ENCODE data around the gene PIRT.

Gene PIRT

DNA sequence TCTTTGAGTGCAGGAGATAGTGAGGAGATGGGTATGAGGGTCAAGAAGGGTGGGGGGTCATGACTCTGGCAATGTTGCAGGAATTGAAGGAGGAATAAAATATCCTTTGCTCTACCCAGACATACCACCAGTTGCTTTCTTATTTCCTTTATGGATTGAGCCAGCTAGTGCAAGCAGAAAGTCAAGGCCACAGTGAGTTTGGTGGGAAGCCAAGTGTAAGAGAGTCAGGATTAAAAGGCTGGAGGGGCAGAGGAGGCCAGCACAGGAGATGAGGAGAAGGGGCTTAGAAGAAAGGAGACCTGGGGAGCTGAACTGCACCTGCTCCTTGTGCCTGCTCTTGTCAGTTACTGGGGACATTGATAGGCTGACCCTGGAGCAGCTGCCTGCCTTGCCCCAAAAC lies 16.1 kb downstream of the PIRT start:
- DNase-seq (ENCODE audit: low read depth in 1 of 2, low spot score in 1 of 2), result no peak

DNA sequence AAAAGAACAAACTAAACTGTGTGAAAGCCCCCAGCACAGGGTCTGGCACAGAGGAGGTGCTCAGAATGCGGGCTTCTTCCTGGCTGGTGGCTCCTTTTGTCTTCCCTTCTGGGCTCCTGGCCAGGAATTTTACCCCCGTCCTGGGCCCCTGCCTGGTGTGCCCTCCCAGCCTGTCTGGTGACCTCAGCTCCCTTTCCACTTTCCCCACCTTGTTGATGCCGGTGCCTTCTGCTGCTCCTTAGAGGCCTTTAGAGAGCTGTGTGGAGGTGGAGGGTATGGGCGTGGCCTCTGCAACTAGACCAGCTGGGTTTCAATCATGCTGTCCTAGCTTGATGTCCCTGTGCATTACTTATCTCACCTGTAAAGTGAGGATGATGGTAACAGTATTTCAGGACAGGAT lies 16.8 kb downstream of the PIRT start:
- DNase-seq (ENCODE audit: low read depth in 1 of 2, low spot score in 1 of 2), result no peak

DNA sequence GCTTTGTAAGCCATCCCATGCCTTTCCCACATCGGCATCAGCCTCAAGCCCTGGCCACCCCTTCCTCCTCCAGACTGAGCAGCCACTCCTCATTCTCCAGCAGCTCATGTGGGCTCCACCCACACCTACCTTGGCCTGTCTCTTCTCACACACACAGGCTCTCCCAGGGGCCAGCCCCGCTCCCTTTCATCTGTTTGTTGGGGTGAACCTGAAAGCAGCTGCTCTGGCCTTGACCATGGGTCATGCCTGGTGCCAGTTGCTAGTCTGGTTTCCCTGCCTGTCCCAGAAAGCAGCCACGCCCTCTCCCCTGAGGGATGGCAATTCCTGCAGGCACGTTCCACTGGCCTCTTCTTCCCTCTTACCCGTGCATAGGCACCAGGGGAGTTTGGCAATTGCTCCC lies 22.6 kb downstream of the PIRT start:
- no peak for DNase-seq (ENCODE audit: low read depth in 1 of 2, low spot score in 1 of 2)

DNA sequence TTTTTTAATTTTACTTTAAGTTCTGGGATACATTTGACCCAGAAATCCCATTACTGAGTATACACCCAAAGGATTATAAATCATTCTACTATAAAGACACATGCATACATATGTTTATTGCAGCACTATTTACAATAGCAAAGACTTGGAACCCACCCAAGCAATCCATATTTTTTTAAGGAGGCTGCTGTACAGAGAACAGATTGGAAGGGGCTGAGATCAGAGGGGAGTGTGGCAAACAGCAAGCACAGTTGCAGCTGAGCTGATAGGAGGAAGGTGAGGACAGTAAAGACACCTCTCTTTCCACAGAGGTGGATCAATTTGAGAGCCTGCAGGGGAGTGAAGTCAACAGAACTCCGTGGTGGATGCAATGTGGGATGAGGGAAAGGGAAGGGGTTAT lies 23.8 kb downstream of the PIRT start:
- DNase-seq (ENCODE audit: low read depth in 1 of 2, low spot score in 1 of 2), result no peak

DNA sequence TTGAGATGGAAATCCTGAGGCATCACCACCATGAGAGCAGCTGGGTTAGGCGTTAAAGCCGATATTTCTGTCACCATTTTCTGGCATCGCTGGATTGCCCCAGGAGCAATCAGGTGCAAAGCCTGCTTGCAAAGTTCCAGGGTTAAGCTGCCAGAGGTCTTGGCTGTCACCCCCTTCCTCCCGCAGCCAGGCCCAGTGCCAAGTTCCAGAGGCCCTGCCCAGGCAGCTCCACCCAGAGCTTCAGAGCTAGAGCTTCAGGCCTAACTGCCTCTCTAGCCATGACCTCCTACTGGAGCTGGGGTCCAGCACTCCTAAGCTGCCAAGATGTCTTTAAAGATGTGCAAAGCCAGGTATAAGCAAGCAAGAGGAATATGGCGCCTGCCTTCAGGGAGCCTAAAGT lies 25.2 kb downstream of the PIRT start:
- no peak for DNase-seq (ENCODE audit: low read depth in 1 of 2, low spot score in 1 of 2)

DNA sequence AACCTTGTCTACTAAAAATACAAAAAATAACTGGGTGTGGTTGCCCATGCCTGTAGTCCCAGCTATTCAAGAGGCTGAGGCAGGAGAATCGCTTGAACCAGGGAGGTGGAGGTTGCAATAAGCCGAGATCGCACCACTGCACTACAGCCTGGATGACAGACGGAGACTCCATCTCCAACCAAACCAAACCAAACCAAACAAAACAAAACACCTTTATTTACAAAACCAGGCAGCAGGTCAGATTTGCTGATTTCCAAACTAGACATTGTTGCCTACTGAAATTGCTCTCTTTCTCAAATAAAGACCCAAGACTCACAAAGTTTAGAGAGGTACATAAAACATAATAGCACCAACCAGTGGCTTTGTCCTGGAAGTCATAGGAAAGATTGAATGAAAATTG lies 28.3 kb downstream of the PIRT start:
- no peak for DNase-seq (ENCODE audit: low read depth in 1 of 2, low spot score in 1 of 2)

DNA sequence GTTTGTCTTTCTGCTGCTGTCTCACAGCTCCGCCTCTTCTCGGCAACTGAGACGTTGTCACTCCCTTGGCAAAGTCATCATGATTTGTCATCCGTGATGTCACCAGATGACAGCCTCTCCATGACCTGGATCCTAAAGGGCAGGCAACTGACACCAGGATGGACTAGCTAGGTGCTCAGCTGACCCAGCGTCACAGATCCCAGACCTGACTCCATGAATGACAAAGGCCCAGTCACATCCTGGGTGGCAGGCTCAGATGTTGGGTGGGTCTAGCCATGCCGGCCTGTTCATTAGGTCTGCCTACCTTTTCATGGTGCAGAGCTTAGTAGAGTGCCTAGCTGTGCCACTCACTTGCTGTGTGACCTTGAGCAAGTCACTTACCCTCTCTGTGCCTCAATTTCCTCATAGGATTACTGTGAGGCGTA lies 30.2 kb downstream of the PIRT start:
- DNase-seq (ENCODE audit: low read depth in 1 of 2, low spot score in 1 of 2), result no peak

DNA sequence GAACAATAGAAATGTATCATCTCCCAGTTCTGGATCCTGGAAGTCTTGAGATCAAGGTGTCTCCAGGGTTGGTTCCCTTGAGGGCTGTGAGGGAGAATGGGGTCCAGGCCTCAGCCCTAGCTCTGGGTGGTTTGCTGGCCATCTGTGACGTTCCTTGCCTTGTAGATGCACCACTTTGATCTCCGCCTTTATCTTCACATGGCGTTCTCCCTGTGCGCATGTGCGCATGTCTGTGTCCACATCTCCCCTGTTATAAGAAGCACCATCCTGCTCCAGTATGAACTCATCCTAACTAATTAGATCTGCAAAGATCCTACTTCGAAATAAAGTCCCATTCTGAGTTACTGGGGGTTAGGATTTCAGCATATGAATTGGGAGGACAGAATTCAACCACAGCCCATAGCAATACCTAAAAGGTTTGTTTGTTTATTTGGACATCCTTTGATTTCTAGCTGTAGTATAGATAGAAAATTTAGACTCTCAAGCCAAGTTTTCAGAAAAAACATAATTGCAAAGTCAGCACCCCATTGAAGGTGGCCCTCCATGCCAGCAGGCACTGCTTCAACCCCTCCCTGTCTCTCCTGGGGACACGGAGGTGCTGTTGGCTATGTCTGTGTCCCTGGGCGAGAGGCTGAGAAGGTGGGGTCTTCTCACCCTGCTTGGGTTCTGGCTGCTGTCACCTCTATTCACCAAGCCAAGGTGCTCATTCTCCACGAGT lies 31.2 kb downstream of the PIRT start:
- no peak for DNase-seq (ENCODE audit: low read depth in 1 of 2, low spot score in 1 of 2)

DNA sequence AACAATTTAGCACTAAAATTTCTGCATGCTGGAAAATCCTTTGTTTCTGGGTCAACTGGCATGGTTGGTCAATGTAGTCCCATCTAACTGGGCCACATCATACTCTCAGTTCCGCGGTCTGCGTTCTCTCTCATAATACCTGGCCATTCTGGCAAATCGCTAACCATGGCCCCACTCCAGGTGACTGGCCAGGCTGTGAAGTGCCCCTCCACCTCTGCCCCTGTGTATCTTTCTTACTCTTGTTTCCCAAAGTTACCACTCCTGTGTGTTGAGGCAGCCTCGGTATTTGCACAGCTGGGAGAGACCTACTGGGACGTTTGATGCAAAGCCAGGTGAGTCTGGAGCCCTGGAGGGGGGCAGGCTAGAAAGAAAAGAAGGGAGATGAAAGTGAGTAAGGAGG lies 32.0 kb downstream of the PIRT start:
- no peak for DNase-seq (ENCODE audit: low read depth in 1 of 2, low spot score in 1 of 2)

DNA sequence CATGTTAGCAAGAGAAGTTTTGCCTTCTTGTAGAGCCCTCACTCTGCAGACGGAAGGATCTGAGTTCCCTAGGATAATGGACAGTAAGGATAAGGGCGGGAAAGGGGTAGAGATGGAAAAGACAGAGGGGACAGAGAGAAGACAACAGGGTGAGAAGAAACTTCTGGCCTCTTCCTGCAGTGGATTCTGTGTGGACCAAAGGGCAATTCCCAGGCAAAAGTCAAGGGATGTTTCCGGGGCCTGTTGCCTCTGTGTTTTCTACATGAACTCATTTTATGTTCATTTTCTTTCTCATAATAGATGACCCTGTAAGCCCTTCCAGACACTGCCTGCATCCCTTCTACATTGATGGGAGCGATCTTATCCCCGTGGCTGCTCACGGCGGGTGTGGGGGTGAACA lies 33.3 kb downstream of the PIRT start:
- DNase-seq (ENCODE audit: low read depth in 1 of 2, low spot score in 1 of 2), result no peak

DNA sequence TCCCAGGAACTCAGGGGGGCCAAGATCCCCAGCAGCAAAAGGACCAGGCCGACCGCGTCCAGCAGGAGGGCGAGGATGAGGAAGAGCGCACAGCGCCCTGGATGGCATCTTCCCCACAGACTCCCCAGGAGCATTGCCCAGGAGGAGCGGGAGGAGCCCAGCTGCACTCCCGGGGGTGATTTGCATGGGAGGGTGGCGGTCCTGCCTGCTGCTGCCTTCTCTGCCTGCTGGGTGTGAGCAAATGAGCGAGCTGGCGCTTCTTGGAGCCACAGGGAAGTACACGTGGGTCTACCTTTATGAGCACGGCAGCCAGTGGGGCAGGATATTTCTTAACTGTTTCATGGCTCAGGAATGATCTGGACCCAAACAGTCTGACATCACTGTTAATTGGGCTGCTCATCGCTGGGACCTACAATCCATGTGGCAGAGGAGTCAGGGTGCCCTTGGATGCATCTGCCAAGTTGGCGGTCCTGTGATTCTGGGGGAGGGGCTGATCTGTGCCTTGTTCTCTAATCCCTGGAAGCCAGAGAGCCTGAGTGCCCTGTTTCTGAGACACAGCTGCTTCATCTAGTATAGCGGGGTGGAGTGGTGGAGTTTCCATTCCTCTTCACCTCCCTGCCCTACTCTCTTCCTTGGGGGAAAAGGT lies 33.9 kb downstream of the PIRT start, which contains the start of gene TMEM238L:
Gene TMEM238L, minus strand, starts transcription at position 270 of the 646 bp plus-strand sequence. Its CDS starts 136 bp downstream, at position 134.
- no peak for DNase-seq (ENCODE audit: low read depth in 1 of 2, low spot score in 1 of 2)

DNA sequence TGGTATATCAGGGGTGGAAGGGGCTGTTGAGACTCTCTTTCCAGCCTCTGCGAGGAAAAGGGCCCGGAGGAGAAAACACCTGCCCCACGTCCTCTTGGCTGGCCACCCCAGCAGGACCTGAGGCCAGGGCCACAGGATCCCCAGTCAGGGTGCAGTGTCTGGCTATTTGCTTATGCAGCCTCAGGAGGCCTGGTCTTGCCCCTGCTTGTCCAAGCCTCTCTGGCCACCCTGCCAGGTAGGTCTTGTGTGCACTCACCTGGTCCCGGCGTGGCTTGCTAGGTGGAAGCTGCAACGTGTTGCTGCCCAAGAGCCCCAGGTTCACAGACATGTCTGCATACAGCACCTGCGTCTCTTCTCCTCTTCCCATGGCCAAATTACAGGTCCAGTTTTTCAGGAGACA lies 34.5 kb downstream of the PIRT start:
- no peak for DNase-seq (ENCODE audit: low read depth in 1 of 2, low spot score in 1 of 2)

DNA sequence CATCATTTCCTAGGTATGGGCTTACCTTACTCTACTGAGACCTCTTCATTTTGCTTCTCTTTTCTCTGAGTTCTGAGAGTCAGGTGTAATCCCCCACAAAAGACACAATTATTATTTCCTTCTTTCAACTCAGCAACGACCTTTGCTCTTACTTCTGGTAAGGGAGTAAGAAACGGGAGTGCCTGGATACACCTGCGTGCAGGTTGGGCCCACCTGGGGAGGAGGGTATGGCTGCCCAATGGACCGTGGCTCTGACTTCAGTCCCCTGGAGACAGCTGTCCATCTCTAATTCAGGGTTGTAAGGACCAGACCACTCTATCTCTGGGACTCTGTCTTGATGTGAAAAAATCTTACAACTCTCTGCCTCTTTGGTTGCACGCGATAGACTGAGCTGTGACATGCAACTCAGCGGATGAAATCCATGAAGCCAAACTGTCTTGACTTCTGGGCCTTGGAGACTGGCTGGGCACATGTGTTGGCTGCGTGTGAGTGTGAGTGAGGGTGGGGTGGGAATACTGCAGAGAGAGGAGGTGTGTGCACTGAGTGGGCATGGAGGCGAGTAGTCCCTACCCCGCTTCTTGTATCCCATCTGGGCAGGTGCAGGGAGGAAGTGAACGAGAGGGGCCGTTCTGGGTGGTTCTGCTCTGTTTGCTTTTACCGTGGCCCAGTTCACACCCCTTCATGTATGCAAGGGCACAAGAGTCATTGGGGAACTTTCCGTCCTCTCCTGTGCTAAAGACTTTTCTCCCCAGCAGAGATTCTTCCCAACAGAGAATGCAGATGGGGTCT lies 35.2 kb downstream of the PIRT start:
- DNase-seq (ENCODE audit: low read depth in 1 of 2, low spot score in 1 of 2), result no peak

DNA sequence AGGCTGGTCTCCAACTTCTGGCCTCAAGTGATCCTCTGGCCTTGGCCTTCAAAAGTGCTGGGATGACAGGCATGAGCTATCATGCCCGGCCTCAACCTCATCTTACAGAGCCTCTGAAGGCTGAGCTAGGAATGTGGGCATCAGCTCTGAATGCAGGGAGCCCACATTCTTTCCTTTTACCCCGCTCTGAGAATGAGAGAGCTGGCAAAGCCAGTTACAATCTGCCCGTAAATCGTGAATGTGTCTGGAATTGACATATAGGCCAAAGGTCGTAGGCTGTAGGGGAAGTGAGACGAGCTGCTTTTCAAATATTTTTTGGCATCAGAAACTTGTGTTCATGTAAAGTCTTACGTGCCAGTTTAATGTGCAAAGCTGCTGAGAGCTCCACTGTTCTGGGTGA lies 38.5 kb downstream of the PIRT start:
- no peak for DNase-seq (ENCODE audit: low read depth in 1 of 2, low spot score in 1 of 2)

DNA sequence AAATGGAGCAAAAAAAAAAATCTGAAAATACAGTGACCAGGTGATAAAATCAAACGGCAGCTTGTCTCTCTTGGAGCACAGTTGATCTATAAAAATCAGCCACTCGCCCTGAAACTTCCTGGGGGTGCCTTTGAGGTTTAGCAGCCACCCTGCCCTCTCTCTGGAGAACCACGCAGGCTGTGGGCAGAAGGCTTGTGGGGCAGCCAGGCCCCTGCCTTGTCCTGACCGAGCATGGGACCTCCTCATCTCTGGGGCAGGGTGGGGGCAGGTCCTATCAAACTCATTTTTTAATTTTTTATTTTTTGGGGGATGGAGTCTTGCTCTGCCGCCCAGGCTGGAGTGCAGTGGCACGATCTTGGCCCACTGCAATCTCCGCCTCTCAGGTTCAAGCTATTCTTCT lies 39.0 kb downstream of the PIRT start:
- no peak for DNase-seq (ENCODE audit: low read depth in 1 of 2, low spot score in 1 of 2)

DNA sequence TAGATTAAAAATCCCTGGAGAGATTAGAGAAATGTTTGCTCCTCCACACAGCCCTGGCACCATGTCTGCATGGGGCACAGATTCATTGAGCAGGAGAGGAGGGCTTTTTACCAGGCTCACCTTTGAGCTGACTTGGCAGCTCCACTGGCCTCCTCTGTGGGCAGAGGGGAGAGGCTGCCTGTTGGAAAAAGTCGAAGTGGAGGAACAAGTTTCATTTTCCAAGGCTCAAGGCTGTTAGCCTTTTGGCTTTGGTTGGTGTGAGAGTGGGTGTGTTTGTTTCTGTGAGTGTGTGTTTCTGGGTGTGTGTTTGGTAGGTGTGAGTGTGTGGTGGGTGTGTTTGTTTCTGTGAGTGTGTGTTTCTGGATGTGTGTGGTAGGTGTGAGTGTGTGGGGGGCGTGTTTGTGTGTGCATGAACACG lies 39.5 kb downstream of the PIRT start:
- no peak for DNase-seq (ENCODE audit: low read depth in 1 of 2, low spot score in 1 of 2)

DNA sequence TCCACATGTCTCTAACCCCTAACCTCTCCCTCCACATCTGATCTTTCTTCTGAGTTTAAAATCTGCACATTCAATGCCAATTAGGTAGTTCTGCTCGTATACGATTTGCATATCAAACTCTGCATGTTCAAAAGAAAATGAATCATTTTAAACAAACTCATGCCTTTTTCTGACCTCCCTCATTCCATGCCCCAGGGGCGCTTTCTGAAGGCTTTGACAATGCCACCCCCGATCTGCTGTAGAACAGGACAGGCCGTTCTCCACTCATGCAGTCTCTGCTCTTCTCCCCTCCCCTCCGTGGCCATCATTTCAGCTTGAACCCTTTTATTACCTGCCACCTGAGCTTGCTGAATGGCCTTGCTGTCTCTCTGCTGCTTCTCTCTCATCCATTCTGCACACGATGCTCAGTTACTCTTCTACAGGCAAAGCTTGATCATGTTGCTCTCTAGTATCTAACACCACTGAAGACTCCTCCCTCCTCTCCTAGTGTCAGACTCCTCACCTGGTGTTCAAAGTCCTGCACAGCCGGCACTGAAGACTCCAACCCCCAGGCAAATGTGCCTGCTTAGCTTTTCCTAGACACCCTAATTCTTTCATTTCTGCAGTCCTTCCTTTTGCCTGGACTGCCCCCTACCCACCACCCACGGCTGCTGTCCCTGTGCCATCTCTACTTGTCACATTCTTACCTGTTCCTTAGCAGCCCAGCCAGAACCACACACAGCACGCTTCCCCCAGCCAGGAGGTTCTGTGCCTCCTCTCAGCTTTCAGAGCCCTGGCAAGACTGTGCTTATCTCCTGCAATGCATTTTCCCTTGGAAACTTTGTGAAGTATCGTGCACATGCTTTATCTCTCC lies 40.2 kb downstream of the PIRT start:
- no peak for DNase-seq (ENCODE audit: low read depth in 1 of 2, low spot score in 1 of 2)

DNA sequence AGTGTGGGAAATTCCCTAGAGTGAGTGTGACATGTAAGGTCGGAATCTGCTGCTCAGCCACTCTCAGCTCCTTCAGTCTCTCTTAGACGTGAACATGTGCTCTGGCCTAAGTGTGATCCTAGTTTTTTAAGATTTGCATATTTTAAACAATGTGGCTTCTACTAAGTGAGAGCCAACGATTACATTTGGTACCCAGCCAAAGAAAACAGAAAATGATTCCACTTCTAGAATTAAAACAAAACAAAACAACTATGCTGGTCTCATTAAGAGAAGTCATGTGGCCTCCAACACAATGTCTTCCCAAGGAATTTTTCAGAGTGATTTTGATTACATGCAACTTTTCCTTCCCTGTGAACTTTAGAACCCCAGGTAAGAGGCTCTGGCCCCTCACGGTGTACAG lies 44.1 kb downstream of the PIRT start:
- no peak for DNase-seq (ENCODE audit: low read depth in 1 of 2, low spot score in 1 of 2)

DNA sequence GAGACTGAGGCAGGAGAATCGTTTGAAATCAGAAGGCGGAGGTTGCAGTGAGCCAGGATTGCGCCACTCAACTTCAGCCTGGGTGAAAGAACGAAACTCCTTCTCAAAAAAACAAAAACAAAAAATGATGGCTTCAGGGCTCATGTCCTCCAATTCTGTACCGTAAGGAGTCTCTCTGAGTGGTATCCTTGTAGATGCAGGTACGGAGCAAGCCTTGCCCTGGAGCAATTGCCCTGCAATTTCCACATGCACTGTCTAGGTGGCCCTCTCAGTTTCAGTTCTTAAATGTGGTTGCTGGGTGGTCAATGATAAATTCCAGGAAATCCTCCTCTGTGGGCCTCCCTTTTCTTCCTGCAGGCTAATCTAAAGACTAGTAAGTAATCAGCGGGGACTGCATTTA lies 44.6 kb downstream of the PIRT start:
- DNase-seq (ENCODE audit: low read depth in 1 of 2, low spot score in 1 of 2), result no peak

DNA sequence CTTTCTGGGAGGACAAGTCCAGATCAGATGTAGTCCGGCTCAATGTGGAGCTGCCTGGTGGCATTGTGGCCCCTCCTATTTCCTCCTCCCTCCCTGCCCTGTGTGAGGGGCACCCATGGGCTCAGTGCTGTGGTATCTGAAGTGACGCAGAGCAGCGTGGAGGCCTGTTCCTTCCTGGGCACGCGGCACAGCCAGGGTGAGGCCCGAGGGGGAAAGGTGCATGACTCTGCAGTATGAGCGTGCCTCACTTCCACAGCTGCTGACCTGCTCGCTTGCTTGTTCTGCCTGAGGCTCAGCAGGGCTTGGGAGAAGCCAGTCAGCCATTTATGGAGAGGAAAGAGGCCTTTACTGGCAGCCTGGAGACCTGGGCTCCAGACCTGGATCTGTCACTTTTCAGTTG lies 45.7 kb downstream of the PIRT start:
- DNase-seq (ENCODE audit: low read depth in 1 of 2, low spot score in 1 of 2), result no peak

Measured in activated CD4-positive, alpha-beta T cell treated with anti-CD3 and anti-CD28 coated beads, Interleukin-2, amount 50 U/mL, for 24 hours (primary cell).